ENCODE results near the gene PHOX2B. TPM values are rescaled to one million over a fixed set of nuclear protein-coding genes. Genes with fewer than 3 reads are reported as not detected.

The PHOX2B gene
- total RNA-seq, 1 donor from 2014 or later = not detected

- no peaks in the 10 kb centered on the region for H3K4me1 Mint-ChIP-seq (ENCODE audit: unreplicated experiment)
- H3K27ac Mint-ChIP-seq (ENCODE audit: unreplicated experiment) = no peak overlapping the region
- H3K36me3 Mint-ChIP-seq (ENCODE audit: unreplicated experiment) = no peaks in the 10 kb centered on the region
- no peak for TF ChIP-seq CTCF (IDR thresholded peaks at IDR 0.05)
- H3K27me3 Mint-ChIP-seq (ENCODE audit: unreplicated experiment) = peaks cover 44% of the 10 kb centered on the region
- DNase-seq (ENCODE audit: extremely low spot score, unreplicated experiment) = no peak
- H3K9me3 Mint-ChIP-seq (ENCODE audit: unreplicated experiment) = no peaks in the 10 kb centered on the region
- H3K4me3 Mint-ChIP-seq (ENCODE audit: unreplicated experiment) = no peak overlapping the region
Observed at GRCh38 chr4:41763729-41764128, 15.2 kb upstream of the PHOX2B start.

GRCh38 chr4:41758884-41759283 lies 10.4 kb upstream of the PHOX2B start:
- Mint-ChIP-seq H3K9me3 (ENCODE audit: unreplicated experiment) (no peaks in the 10 kb centered on the region), H3K36me3 (ENCODE audit: unreplicated experiment) (no peaks in the 10 kb centered on the region), H3K27ac (ENCODE audit: unreplicated experiment) (no peak overlapping the region), H3K27me3 (ENCODE audit: unreplicated experiment) (peaks cover 63% of the 10 kb centered on the region), H3K4me1 (ENCODE audit: unreplicated experiment) (no peaks in the 10 kb centered on the region), H3K4me3 (ENCODE audit: unreplicated experiment) (no peak overlapping the region)
- no peak for DNase-seq (ENCODE audit: extremely low spot score, unreplicated experiment)
- no peak for TF ChIP-seq CTCF (IDR thresholded peaks at IDR 0.05)

GRCh38 chr4:41757521-41758156 lies 9.1 kb upstream of the PHOX2B start:
- Mint-ChIP-seq H3K36me3 (ENCODE audit: unreplicated experiment) (no peaks in the 10 kb centered on the region), H3K9me3 (ENCODE audit: unreplicated experiment) (no peaks in the 10 kb centered on the region), H3K4me3 (ENCODE audit: unreplicated experiment) (no peak overlapping the region), H3K27ac (ENCODE audit: unreplicated experiment) (no peak overlapping the region), H3K27me3 (ENCODE audit: unreplicated experiment) (peaks cover 63% of the 10 kb centered on the region), H3K4me1 (ENCODE audit: unreplicated experiment) (no peaks in the 10 kb centered on the region)
- DNase-seq (ENCODE audit: extremely low spot score, unreplicated experiment) = no peak
- no peak for TF ChIP-seq CTCF (IDR thresholded peaks at IDR 0.05)

- TF ChIP-seq CTCF (IDR thresholded peaks at IDR 0.05) = no peak
- Mint-ChIP-seq H3K27ac (ENCODE audit: unreplicated experiment) (no peak overlapping the region), H3K36me3 (ENCODE audit: unreplicated experiment) (no peaks in the 10 kb centered on the region), H3K27me3 (ENCODE audit: unreplicated experiment) (peaks cover 83% of the 10 kb centered on the region), H3K4me1 (ENCODE audit: unreplicated experiment) (peaks cover 1% of the 10 kb centered on the region), H3K4me3 (ENCODE audit: unreplicated experiment) (no peak overlapping the region), H3K9me3 (ENCODE audit: unreplicated experiment) (no peaks in the 10 kb centered on the region)
- DNase-seq (ENCODE audit: extremely low spot score, unreplicated experiment) = no peak
Observed at GRCh38 chr4:41753942-41754341, 5.4 kb upstream of the PHOX2B start.

GRCh38 chr4:41752081-41752836 lies 3.7 kb upstream of the PHOX2B start:
- Mint-ChIP-seq H3K4me1 (ENCODE audit: unreplicated experiment) (peaks cover 1% of the 10 kb centered on the region), H3K4me3 (ENCODE audit: unreplicated experiment) (no peak overlapping the region), H3K9me3 (ENCODE audit: unreplicated experiment) (no peaks in the 10 kb centered on the region), H3K27ac (ENCODE audit: unreplicated experiment) (no peak overlapping the region), H3K36me3 (ENCODE audit: unreplicated experiment) (no peaks in the 10 kb centered on the region), H3K27me3 (ENCODE audit: unreplicated experiment) (peaks cover 89% of the 10 kb centered on the region)
- DNase-seq (ENCODE audit: extremely low spot score, unreplicated experiment) = no peak
- TF ChIP-seq CTCF (IDR thresholded peaks at IDR 0.05) = no peak
